GM21529 (cell line): ENCODE data around the gene XPO6.

Experiments used
- ATAC-seq: cut with Tn5 transposase; IDR thresholded peaks from one replicate; pipeline ENCODE4 v1.9.1; 2021; ENCODE audit not compliant: unreplicated experiment

The XPO6 gene

GRCh38 chr16:28183930-28184329 is 27.8 kb downstream of the XPO6 start:
- ATAC-seq = no peak

- ATAC-seq = no peak
Measured at GRCh38 chr16:28183484-28183883, 28.3 kb downstream of the XPO6 start.

- ATAC-seq = no peak
Measured at GRCh38 chr16:28182801-28183200, 29.0 kb downstream of the XPO6 start.

- ATAC-seq = no peak
Measured at GRCh38 chr16:28182183-28182582, 29.6 kb downstream of the XPO6 start.

GRCh38 chr16:28181515-28181914 is 30.2 kb downstream of the XPO6 start:
- ATAC-seq = peak; percentile 34

GRCh38 chr16:28180655-28181460 is 30.9 kb downstream of the XPO6 start:
- peak; percentile 38 for ATAC-seq

- no peak for ATAC-seq
Measured at GRCh38 chr16:28179354-28179753, 32.4 kb downstream of the XPO6 start.

GRCh38 chr16:28175715-28176114 is 36.0 kb downstream of the XPO6 start:
- ATAC-seq = no peak

- ATAC-seq = no peak
Measured at GRCh38 chr16:28172336-28172735, 39.4 kb downstream of the XPO6 start.

GRCh38 chr16:28171816-28172215 is 39.9 kb downstream of the XPO6 start:
- no peak for ATAC-seq

GRCh38 chr16:28168991-28169554 is 42.7 kb downstream of the XPO6 start:
- ATAC-seq = no peak

GRCh38 chr16:28167730-28168129 is 44.0 kb downstream of the XPO6 start:
- no peak for ATAC-seq

GRCh38 chr16:28167221-28167620 is 44.5 kb downstream of the XPO6 start:
- ATAC-seq = no peak

GRCh38 chr16:28166394-28167208 is 45.2 kb downstream of the XPO6 start:
- no peak for ATAC-seq

GRCh38 chr16:28165598-28165997 is 46.2 kb downstream of the XPO6 start:
- ATAC-seq = no peak

- no peak for ATAC-seq
Measured at GRCh38 chr16:28164140-28164539, 47.6 kb downstream of the XPO6 start.

- no peak for ATAC-seq
Measured at GRCh38 chr16:28163699-28164098, 48.1 kb downstream of the XPO6 start.

- no peak for ATAC-seq
Measured at GRCh38 chr16:28162326-28162877, 49.4 kb downstream of the XPO6 start.

GRCh38 chr16:28161626-28162025 is 50.1 kb downstream of the XPO6 start:
- no peak for ATAC-seq

GRCh38 chr16:28158136-28158535 is 53.6 kb downstream of the XPO6 start:
- no peak for ATAC-seq

GRCh38 chr16:28156056-28156680 is 55.6 kb downstream of the XPO6 start:
- ATAC-seq = no peak
